DOHH2 (cell line): ENCODE data around the gene RFX4.

Source experiments
- H3F3A ChIP-seq: fragments of 200-600 bp; sonication (generic), shearing (Covaris generic); 2 replicates; pipeline ENCODE4 v1.6.0; 2016; ENCODE audit warnings: antibody characterized with exemption, mild to moderate bottlenecking; ENCODE audit not compliant: control insufficient read depth, insufficient read depth
- H3K27ac ChIP-seq: fragments of 200-600 bp; sonication (generic); 2 replicates; pipeline ENCODE4 v1.5.1; 2014; ENCODE audit warnings: low read depth, mild to moderate bottlenecking, low read length, moderate library complexity
- H3K27me3 ChIP-seq: fragments of 200-600 bp; sonication (generic); 2 replicates; pipeline ENCODE4 v1.6.1; 2014; ENCODE audit warnings: mild to moderate bottlenecking, low read length, mixed read lengths; ENCODE audit not compliant: control insufficient read depth
- H3K36me3 ChIP-seq: fragments of 200-600 bp; sonication (generic); 2 replicates; pipeline ENCODE4 v1.6.1; 2014; ENCODE audit warnings: mild to moderate bottlenecking, low read length, moderate library complexity, mixed read lengths; ENCODE audit not compliant: control insufficient read depth
- H3K4me1 ChIP-seq: fragments of 200-600 bp; sonication (generic); 2 replicates; pipeline ENCODE4 v1.6.1; 2014; ENCODE audit warnings: mild to moderate bottlenecking, low read length, mixed read lengths; ENCODE audit not compliant: control insufficient read depth
- H3K4me2 ChIP-seq: fragments of 200-600 bp; sonication (generic); 2 replicates; pipeline ENCODE4 v1.6.0; 2014; ENCODE audit warnings: mild to moderate bottlenecking, low read length, moderate library complexity
- H3K4me3 ChIP-seq: fragments of 200-600 bp; sonication (generic); 2 replicates; pipeline ENCODE4 v1.5.1; 2014; ENCODE audit warnings: mild to moderate bottlenecking, low read length, mixed read lengths
- H3K79me2 ChIP-seq: fragments of 200-600 bp; sonication (generic); 2 replicates; pipeline ENCODE4 v1.6.1; 2014; ENCODE audit warnings: mild to moderate bottlenecking, low read length, mixed read lengths; ENCODE audit not compliant: control insufficient read depth
- H3K9me2 ChIP-seq: fragments of 200-600 bp; sonication (generic); replicated peaks from 2 replicates; pipeline ENCODE4 v1.6.1; 2014; ENCODE audit warnings: mild to moderate bottlenecking, low read length, mixed read lengths; ENCODE audit not compliant: control insufficient read depth
- H3K9me3 ChIP-seq: fragments of 200-600 bp; sonication (generic); 2 replicates; pipeline ENCODE4 v1.6.1; 2014; ENCODE audit warnings: antibody characterized with exemption, low read length, mixed read lengths; ENCODE audit not compliant: control insufficient read depth, insufficient read depth
- H4K20me1 ChIP-seq: fragments of 200-600 bp; sonication (generic); 2 replicates; pipeline ENCODE4 v1.6.0; 2014; ENCODE audit warnings: low read depth, mild to moderate bottlenecking, antibody characterized with exemption, low read length, moderate library complexity; ENCODE audit not compliant: control insufficient read depth, insufficient read depth
- CTCF ChIP-seq: fragments of 200-600 bp; sonication (generic); IDR thresholded peaks from one replicate; pipeline ENCODE4 v1.5.1; 2014; ENCODE audit warnings: antibody characterized with exemption, mild to moderate bottlenecking, low read depth, low read length; ENCODE audit not compliant: poor library complexity, severe bottlenecking
- EZH2phosphoT487 ChIP-seq: fragments of 200-600 bp; sonication (generic); IDR thresholded peaks from 2 replicates; pipeline ENCODE4 v1.6.1; 2017; ENCODE audit warnings: borderline replicate concordance, mild to moderate bottlenecking, antibody characterized with exemption, low read length, moderate library complexity, mixed read lengths

RFX4 gene

GRCh38 chr12:106582249-106582591, 584 bp upstream of the RFX4 start:
- no peak overlapping the region for H3K27ac ChIP-seq
- no peak for TF ChIP-seq EZH2phosphoT487
- TF ChIP-seq CTCF: no peak

GRCh38 chr12:106583242-106584103, 669 bp downstream of the RFX4 start:
- Histone ChIP-seq H3K4me3 (no peak overlapping the region), H3K4me1 (no peaks in the 10 kb centered on the region), H3K27ac (no peak overlapping the region), H3K27me3 (peaks cover 20% of the 10 kb centered on the region), H3K4me2 (no peak overlapping the region), H3K9me2 (no peaks in the 10 kb centered on the region), H3K9me3 (no peaks in the 10 kb centered on the region), H4K20me1 (no peaks in the 10 kb centered on the region), H3K36me3 (no peaks in the 10 kb centered on the region), H3K79me2 (no peaks in the 10 kb centered on the region), H3F3A (no peaks in the 10 kb centered on the region)
- TF ChIP-seq CTCF (no peak), EZH2phosphoT487 (no peak)

More at GRCh38 chr12:106582249-106582591, 584 bp upstream of the RFX4 start:
- Histone ChIP-seq H3K4me3 (no peak overlapping the region), H3K36me3 (no peaks in the 10 kb centered on the region), H3K9me3 (no peaks in the 10 kb centered on the region), H3F3A (no peaks in the 10 kb centered on the region), H4K20me1 (no peaks in the 10 kb centered on the region), H3K4me2 (no peak overlapping the region), H3K27me3 (peaks cover 15% of the 10 kb centered on the region), H3K4me1 (no peaks in the 10 kb centered on the region), H3K9me2 (no peaks in the 10 kb centered on the region), H3K79me2 (no peaks in the 10 kb centered on the region)

DNA sequence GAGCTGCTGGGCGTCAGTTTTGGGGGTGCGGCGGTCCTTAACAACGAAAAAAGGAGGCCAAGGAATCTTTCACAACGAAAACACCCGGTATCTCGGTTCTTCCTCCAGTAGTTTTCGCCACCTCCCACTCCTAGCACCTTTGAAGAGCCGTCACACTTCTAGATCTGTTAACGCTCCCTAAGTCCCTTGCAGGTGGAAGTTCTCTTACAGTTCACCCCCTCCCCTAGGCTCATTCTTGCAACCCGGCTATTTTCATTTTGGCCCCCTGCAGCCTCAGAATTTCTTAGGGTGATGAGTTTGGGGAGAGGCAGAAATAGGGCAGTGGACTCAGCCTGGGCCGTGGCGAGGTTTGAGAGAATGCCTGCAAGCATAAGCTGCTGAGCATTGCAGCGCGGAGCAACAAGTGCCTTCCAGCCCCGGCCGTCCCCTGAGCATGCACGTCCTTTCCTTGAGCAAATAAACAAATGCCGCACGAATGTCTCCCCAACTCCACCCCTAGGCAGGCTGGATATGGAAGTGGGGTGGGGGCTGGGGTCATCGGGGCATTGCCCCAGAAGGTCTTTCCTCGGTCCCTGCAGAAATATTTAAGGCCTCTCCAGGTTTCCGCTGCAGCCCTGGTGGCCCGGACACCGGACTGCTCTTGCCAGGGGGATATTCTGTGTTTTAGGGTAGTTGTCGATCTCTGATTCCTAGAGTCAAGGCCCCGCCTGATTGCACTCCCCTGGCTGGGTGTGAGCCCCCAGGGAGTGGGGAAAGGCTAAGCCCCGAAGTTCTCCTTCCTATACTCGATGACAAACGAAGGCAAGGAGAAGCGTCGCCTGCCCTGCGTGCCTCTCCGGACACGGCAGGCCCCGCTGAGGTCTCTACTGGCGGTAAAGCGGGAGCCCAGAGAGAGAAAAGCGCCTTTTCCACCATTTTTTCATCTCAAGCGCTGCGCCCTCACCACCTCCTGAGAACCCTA, 1.6 kb downstream of the RFX4 start:
- H3K4me3 ChIP-seq: no peak overlapping the region

More for the DNA sequence above, 1.6 kb downstream of the RFX4 start:
- H3K79me2 ChIP-seq: no peaks in the 10 kb centered on the region
- no peaks in the 10 kb centered on the region for H3K9me2 ChIP-seq
- no peaks in the 10 kb centered on the region for H3K4me1 ChIP-seq
- H3K27me3 ChIP-seq: peaks cover 29% of the 10 kb centered on the region
- no peak overlapping the region for H3K27ac ChIP-seq
- H3K36me3 ChIP-seq: no peaks in the 10 kb centered on the region
- H3K9me3 ChIP-seq: no peaks in the 10 kb centered on the region
- H3K4me2 ChIP-seq: no peak overlapping the region
- H3F3A ChIP-seq: no peaks in the 10 kb centered on the region
- TF ChIP-seq EZH2phosphoT487: no peak
- TF ChIP-seq CTCF: no peak
- no peaks in the 10 kb centered on the region for H4K20me1 ChIP-seq
